ENCODE measurements around the gene FAM50B. TPM values are rescaled to one million over a fixed set of nuclear protein-coding genes. Genes with fewer than 3 reads are reported as not detected.
A peak's percentile ranks its signal among the peaks of the same experiment; 100 is the strongest.
"Not testable (repeated sequence)": the region's sequence is repeated elsewhere in the genome, so short reads cannot be mapped to it uniquely, and the experiment has no call there.

FAM50B gene
- total RNA-seq, 2 experiments from 2014 or later = 5.2 to 6.0 TPM

DNA sequence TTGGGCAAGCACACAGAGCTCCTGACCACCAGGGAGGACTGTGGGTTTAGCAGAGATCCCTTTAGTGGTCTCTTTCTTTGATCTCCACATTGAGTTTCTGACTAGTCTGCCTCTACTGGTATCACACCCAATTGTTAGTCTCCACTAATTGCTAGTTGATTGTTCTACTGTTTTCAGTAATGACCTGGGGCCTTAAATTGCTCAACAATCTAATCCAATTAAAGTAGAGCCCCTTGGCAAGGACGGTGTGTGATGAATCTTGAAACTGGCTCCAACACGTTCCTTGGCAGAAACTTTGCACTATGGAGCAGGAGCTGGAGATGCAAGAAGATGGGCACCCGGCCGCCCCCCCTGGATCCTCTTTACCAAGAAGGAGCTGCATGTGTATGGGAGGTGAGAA, 12.3 kb downstream of the FAM50B start:
- H3K27ac Mint-ChIP-seq = no peak overlapping the region
- H3K36me3 Mint-ChIP-seq (ENCODE audit: low read depth) = no peaks in the 10 kb centered on the region
- CTCF ChIA-PET = interaction anchor here (0.9 to 1.4 kb wide), 2 partner anchors 13 to 117 kb away, joined by 3 to 5 read pairs; no protein-coding TSS in a partner anchor
- intact Hi-C loops (cut with micrococcal nuclease) = no loop called here
- H3K9me3 Mint-ChIP-seq = peaks cover 7% of the 10 kb centered on the region
- POLR2A ChIA-PET = interaction anchor here (1.1 kb wide), 1 partner anchor 13 kb away, joined by 3 read pairs; no protein-coding TSS in a partner anchor
- DNase-seq (no peak), ATAC-seq (no peak)
- no peaks in the 10 kb centered on the region for H3K4me1 Mint-ChIP-seq (ENCODE audit: low read depth)
- peaks cover 15% of the 10 kb centered on the region for H3K27me3 Mint-ChIP-seq
- no peak overlapping the region for H3K4me3 Mint-ChIP-seq
- TF ChIP-seq CTCF (IDR thresholded peaks at IDR 0.05) = no peak

GRCh38 chr6:3862038-3862437, 12.9 kb downstream of the FAM50B start:
- DNase-seq = no peak
- ChIA-PET POLR2A (interaction anchor here (1.1 kb wide), 1 partner anchor 12 kb away, joined by 3 read pairs; no protein-coding TSS in a partner anchor), CTCF (interaction anchor here (1.0 to 1.4 kb wide), 2 partner anchors 12 to 13 kb away, joined by 5 read pairs; no protein-coding TSS in a partner anchor)
- H3K9me3 Mint-ChIP-seq = peaks cover 7% of the 10 kb centered on the region
- H3K4me1 Mint-ChIP-seq (ENCODE audit: low read depth) = no peaks in the 10 kb centered on the region
- peaks cover 21% of the 10 kb centered on the region for H3K27me3 Mint-ChIP-seq
- no peak overlapping the region for H3K4me3 Mint-ChIP-seq
- TF ChIP-seq CTCF (IDR thresholded peaks at IDR 0.05) = no peak
- intact Hi-C loops (cut with micrococcal nuclease) = no loop called here
- ATAC-seq = no peak
- H3K27ac Mint-ChIP-seq = no peak overlapping the region
- no peaks in the 10 kb centered on the region for H3K36me3 Mint-ChIP-seq (ENCODE audit: low read depth)

DNA sequence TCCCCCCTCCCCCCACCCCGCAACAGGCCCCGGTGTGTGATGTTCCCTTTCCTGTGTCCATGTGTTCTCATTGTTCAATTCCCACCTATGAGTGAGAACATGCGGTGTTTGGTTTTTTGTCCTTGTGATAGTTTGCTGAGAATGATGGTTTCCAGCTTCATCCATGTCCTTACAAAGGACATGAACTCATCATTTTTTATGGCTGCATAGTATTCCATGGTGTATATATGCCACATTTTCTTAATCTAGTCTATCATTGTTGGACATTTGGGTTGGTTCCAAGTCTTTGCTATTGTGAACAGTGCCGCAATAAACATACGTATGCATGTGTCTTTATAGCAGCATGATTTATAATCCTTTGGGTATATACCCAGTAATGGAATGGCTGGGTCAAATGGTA, 14.1 kb downstream of the FAM50B start:
- H3K4me3 Mint-ChIP-seq; DNase-seq; H3K27ac Mint-ChIP-seq; H3K36me3 Mint-ChIP-seq (ENCODE audit: low read depth); ATAC-seq; POLR2A ChIA-PET; H3K9me3 Mint-ChIP-seq; H3K4me1 Mint-ChIP-seq (ENCODE audit: low read depth); intact Hi-C loops (cut with micrococcal nuclease); CTCF ChIA-PET: not testable (repeated sequence)
- H3K27me3 Mint-ChIP-seq = peaks cover 19% of the 10 kb centered on the region

- ChIA-PET CTCF (interaction anchor here (0.8 to 1.0 kb wide), 2 partner anchors 16 to 125 kb away, joined by 3 to 5 read pairs; partner anchors contain the start of gene FAM50B), POLR2A (no interaction called here)
- Mint-ChIP-seq H3K4me3 (no peak overlapping the region), H3K4me1 (ENCODE audit: low read depth) (peaks cover 10% of the 10 kb centered on the region), H3K27me3 (peaks cover 17% of the 10 kb centered on the region), H3K9me3 (peaks cover 3% of the 10 kb centered on the region), H3K36me3 (ENCODE audit: low read depth) (no peaks in the 10 kb centered on the region), H3K27ac (no peak overlapping the region)
- no peak for TF ChIP-seq CTCF (IDR thresholded peaks at IDR 0.05)
- no peak for ATAC-seq
- intact Hi-C loops (cut with micrococcal nuclease) = no loop called here
- no peak for DNase-seq
These were observed 16.3 kb downstream of the FAM50B start for GRCh38 chr6:3865463-3865862.

- Mint-ChIP-seq H3K9me3 (no peaks in the 10 kb centered on the region), H3K4me1 (ENCODE audit: low read depth) (peaks cover 10% of the 10 kb centered on the region), H3K27ac (peak overlapping the region; percentile 85), H3K36me3 (ENCODE audit: low read depth) (no peaks in the 10 kb centered on the region), H3K27me3 (peaks cover 15% of the 10 kb centered on the region), H3K4me3 (no peak overlapping the region)
- CTCF ChIA-PET = interaction anchor here (1.1 kb wide), 1 partner anchor 17 kb away, joined by 3 read pairs; no protein-coding TSS in a partner anchor
- POLR2A ChIA-PET = interaction anchor here (0.6 to 1.5 kb wide), 2 partner anchors 20 to 76 kb away, joined by 3 read pairs; no protein-coding TSS in a partner anchor
- no peak for TF ChIP-seq CTCF (IDR thresholded peaks at IDR 0.05)
- ATAC-seq (peak; percentile 87), DNase-seq (no peak)
- intact Hi-C loops (cut with micrococcal nuclease) = no loop called here
These were observed 18.7 kb downstream of the FAM50B start for GRCh38 chr6:3867641-3868502.
